Measurements from ENCODE around the gene MYZAP. TPM values are rescaled to one million over a fixed set of nuclear protein-coding genes. Genes with fewer than 3 reads are reported as not detected.

Gene MYZAP
- total RNA-seq, 4 donors from 2014 or later, result 7.7 to 21.4 (median 19.4) TPM

DNA sequence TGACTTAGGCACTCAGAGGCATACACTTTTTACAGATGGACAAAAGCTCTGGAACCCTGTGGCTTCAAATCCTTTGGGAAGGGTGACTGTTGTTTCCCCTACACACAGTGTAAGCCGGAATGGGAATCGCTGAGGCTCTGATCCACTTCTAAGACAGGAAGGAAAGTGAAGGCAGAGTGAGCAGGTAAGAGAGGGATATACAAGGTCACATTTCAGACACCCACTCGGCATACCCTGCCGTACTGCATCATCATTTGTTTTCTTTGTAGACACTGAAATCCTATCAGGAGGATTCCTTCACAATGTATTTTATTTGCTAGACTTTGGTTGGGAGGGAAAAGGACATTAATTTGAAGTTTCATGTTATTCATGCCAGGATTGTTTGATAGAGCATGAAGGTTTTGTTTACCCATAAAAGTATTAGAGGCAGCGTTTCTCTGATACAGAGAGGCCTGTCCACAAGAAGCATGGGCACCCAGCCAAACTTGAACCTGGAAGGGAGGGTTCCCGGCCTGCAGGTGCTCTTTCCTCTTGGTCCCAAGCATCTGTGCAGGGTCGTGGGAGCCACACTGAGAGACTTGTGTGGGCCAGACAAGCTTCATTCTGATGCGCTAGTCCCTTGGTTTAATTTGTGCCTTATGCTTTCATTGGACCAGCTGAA lies 92.9 kb downstream of the MYZAP start:
- DNase-seq (ENCODE audit: low spot score in 2 of 2), result no peak
- no peak for TF ChIP-seq CTCF (IDR thresholded peaks at IDR 0.05)
- no peak for TF ChIP-seq POLR2A (IDR thresholded peaks at IDR 0.05)
- WGBS, 2 donors, result 77 to 81% methylated on average over 8 of the region's 8 CpGs

DNA sequence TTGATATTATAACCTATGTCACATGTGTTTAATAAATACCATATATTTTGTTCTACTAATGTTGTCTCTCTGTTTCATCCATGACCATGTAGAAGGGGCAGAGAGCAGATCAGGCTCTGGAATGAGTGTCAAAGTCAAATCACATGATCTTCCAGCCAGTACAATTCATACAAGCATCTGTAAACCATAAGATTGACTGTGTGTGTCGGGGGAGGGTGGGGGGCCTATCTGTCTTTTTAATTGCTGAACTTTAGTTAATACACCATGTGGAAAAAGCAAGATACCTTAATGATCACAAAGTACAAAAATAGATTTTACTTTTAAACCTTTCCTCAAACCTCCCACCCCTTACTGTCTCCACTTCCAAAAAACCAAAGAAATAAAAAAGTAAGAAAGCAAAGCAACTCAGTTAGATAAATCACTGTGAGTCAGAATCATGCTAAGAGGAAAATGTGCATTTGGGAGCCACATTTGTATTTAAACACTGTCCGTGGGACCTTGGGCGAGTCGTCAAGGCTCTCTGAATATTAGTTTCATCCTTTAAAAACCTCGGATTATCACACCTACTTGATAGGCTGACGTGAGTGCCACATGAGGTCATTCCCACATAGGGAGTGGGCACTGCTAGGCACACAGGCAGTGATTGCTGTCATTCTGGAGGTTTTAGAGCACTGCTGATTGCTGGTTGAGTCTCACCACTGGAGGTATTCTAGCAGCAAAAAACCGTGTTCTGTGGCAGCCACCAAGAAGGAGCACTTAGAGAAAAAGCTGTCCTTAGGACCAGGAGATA lies 93.8 kb downstream of the MYZAP start:
- DNase-seq (ENCODE audit: low spot score in 2 of 2), result no peak
- H3K4me3 ChIP-seq (ENCODE audit: low read depth, poor library complexity, severe bottlenecking), result no peak overlapping the region
- intact Hi-C loops (cut with DNase I; ENCODE audit: low total_unique reads), result no loop called here
- WGBS, 2 donors, result 64 to 82% methylated on average over 7 of the region's 7 CpGs
- no peak for TF ChIP-seq CTCF (IDR thresholded peaks at IDR 0.05)
- no peak for TF ChIP-seq POLR2A (IDR thresholded peaks at IDR 0.05)

More for the DNA sequence above, 92.9 kb downstream of the MYZAP start:
- intact Hi-C loops (cut with DNase I; ENCODE audit: low total_unique reads), result no loop called here
- H3K4me3 ChIP-seq (ENCODE audit: low read depth, poor library complexity, severe bottlenecking), result no peak overlapping the region

DNA sequence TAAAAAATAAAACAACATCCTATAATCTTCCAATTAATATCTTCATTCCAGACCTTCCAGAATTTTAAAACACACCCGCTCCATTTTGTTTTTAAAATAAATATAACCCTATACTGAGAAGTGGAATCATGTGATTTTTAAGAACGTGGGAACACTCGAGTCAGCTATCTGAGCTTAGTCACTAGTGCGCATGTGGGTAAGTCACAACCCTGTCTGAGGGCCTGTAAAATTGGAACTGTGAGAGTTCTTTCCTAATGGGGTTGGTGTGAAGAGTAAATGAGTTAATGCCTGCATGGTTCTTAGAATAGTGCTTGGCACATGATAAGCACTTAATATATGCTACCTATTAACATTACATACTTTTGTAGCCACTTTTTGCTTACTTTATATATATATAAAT lies 95.0 kb downstream of the MYZAP start:
- intact Hi-C loops (cut with DNase I; ENCODE audit: low total_unique reads), result no loop called here
- no peak overlapping the region for H3K4me3 ChIP-seq (ENCODE audit: low read depth, poor library complexity, severe bottlenecking)
- WGBS, 2 donors, result 82 to 87% methylated on average over 4 of the region's 4 CpGs
- TF ChIP-seq CTCF (IDR thresholded peaks at IDR 0.05) (no peak), POLR2A (IDR thresholded peaks at IDR 0.05) (no peak)
- no peak for DNase-seq (ENCODE audit: low spot score in 2 of 2)

DNA sequence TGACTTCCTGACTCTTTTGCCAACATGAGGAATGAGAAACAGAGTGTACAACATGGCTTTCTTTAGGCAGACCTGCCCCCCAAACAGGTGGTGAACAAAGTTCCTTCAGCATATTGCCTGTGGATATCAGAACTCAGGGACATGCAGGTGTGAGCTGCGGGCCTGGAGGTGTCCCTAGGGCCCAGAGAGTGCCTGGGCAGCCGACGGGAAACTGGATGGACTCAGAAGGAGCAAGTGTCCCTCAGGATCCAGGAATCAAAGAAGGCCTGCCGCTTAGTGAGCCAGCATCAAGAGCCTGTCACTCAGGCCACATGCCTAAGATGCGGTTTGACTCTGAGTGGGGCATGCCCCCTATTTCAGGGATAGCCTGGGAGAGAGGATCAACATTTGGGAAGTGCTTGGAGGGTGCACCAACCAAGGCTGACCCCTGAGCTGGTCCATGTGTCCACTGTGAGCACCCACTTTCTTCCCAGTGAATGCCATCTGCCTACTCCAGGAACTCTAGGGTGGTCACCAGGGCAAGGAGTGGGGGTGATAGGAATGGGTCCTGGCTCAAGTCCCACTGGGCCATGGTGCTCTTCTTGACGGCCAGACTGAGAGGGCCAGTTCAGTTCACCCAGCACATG lies 98.8 kb downstream of the MYZAP start:
- WGBS, 2 donors, result 89 to 91% methylated on average over 5 to 6 of the region's 6 CpGs
- DNase-seq (ENCODE audit: low spot score in 2 of 2), result no peak
- intact Hi-C loops (cut with DNase I; ENCODE audit: low total_unique reads), result no loop called here
- TF ChIP-seq POLR2A (IDR thresholded peaks at IDR 0.05) (no peak), CTCF (IDR thresholded peaks at IDR 0.05) (no peak)
- no peak overlapping the region for H3K4me3 ChIP-seq (ENCODE audit: low read depth, poor library complexity, severe bottlenecking)

DNA sequence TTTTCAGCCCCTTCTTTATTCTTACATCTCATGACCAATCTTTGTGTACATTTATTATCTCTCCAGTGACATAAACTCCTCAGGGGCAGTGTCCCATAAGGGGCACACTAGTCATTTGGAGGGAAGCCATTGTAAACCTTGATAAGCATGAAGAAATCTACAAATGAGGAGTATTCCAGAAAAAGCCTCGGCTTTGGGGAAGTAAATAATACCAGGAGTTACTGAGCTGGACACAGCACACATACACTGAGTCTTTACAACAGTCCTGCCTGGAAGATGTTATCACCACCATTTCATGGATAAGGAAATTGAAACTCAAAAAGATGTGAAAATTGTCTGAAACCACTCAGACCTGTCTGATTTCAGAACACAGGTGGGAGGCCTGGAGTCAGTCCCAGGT lies 99.4 kb downstream of the MYZAP start:
- no peak overlapping the region for H3K4me3 ChIP-seq (ENCODE audit: low read depth, poor library complexity, severe bottlenecking)
- DNase-seq (ENCODE audit: low spot score in 2 of 2), result no peak
- WGBS, 2 donors, result 60 to 77% methylated on average over 1 of the region's 1 CpG
- intact Hi-C loops (cut with DNase I; ENCODE audit: low total_unique reads), result no loop called here
- TF ChIP-seq POLR2A (IDR thresholded peaks at IDR 0.05) (no peak), CTCF (IDR thresholded peaks at IDR 0.05) (no peak)

All from lower leg skin (tissue), 4 donors.